ENCODE results near the gene UBTD1.

Gene UBTD1

GRCh38 chr10:97546456-97547270, 47.9 kb downstream of the UBTD1 start:
- no peak for TF ChIP-seq CTCF (IDR thresholded peaks at IDR 0.05)

GRCh38 chr10:97547271-97547600, 48.5 kb downstream of the UBTD1 start:
- no peak for TF ChIP-seq CTCF (IDR thresholded peaks at IDR 0.05)

- TF ChIP-seq CTCF (IDR thresholded peaks at IDR 0.05) = no peak
These were observed 49.2 kb downstream of the UBTD1 start for GRCh38 chr10:97547962-97548361.

GRCh38 chr10:97548828-97549455, 50.2 kb downstream of the UBTD1 start:
- no peak for TF ChIP-seq CTCF (IDR thresholded peaks at IDR 0.05)

GRCh38 chr10:97549587-97550322, 51.0 kb downstream of the UBTD1 start:
- no peak for TF ChIP-seq CTCF (IDR thresholded peaks at IDR 0.05)

GRCh38 chr10:97550336-97551149, 51.8 kb downstream of the UBTD1 start:
- TF ChIP-seq CTCF (IDR thresholded peaks at IDR 0.05) = no peak

GRCh38 chr10:97551271-97551670, 52.5 kb downstream of the UBTD1 start:
- TF ChIP-seq CTCF (IDR thresholded peaks at IDR 0.05) = no peak

Data from LNCAP (cell line).